GM12892 (cell line): ENCODE data around the gene BLID.

Experiments used
- POLR2A ChIP-seq: IDR thresholded peaks from 2 replicates; pipeline ENCODE4 v1.6.1; 2011; ENCODE audit warnings: low read depth, low read length, control low read depth
- POLR2AphosphoS5 ChIP-seq: IDR thresholded peaks from 2 replicates; pipeline ENCODE4 v1.6.1; 2011; ENCODE audit warnings: low read depth, low read length, control low read depth
- TAF1 ChIP-seq: IDR thresholded peaks from 2 replicates; pipeline ENCODE4 v1.6.1; 2011; ENCODE audit warnings: low read depth, mild to moderate bottlenecking, control low read depth, low read length, borderline replicate concordance

- TF ChIP-seq TAF1, result no peak
- TF ChIP-seq POLR2AphosphoS5, result no peak
- no peak for TF ChIP-seq POLR2A
These were observed 23.0 kb upstream of the BLID start for GRCh38 chr11:122138744-122139594.
